Neural progenitor cell (in vitro differentiated cells): ENCODE measurements around the gene LKAAEAR1.

Source experiments
- CTCF ChIP-seq: fragments of 200-600 bp; sonication (generic); IDR thresholded peaks from 2 replicates; pipeline ENCODE4 v1.5.1; 2017; ENCODE audit warnings: antibody characterized with exemption, mild to moderate bottlenecking
- EZH2 ChIP-seq: fragments of 200-600 bp; sonication (generic); IDR thresholded peaks from 2 replicates; pipeline ENCODE4 v1.6.1; 2017; ENCODE audit warnings: antibody characterized with exemption, mild to moderate bottlenecking, moderate library complexity

- TF ChIP-seq CTCF = no peak
- TF ChIP-seq EZH2 = no peak
Observed at GRCh38 chr20:64103871-64104666, 19.9 kb upstream of the LKAAEAR1 start.
